Liver (tissue), 9 donors: Measurements from ENCODE around the gene EZH1. TPM values are rescaled to one million over a fixed set of nuclear protein-coding genes. Genes with fewer than 3 reads are reported as not detected.

Source experiments
- DNase-seq: peaks from one replicate; pipeline ENCODE4 v3.0.0-alpha.2; 2017; ENCODE audit warnings: low spot score
- H3K27ac ChIP-seq, 2 donors: one replicate each; pipeline ENCODE4 v1.7.0; 2013; ENCODE audit warnings: inconsistent platforms in 2 of 2, low read length in 2 of 2, control low read depth in 1 of 2, low read depth in 1 of 2, mild to moderate bottlenecking in 1 of 2
- H3K27me3 ChIP-seq, 4 donors: one replicate each; pipeline versions ENCODE4 v1.6.1 to v1.7.0; 2013; ENCODE audit warnings: low read length in 3 of 4, inconsistent platforms in 1 of 4, mild to moderate bottlenecking in 1 of 4, moderate library complexity in 1 of 4; ENCODE audit not compliant: control insufficient read depth in 4 of 4, insufficient read depth in 4 of 4
- H3K36me3 ChIP-seq, 4 donors: one replicate each; pipeline versions ENCODE4 v1.6.1 to v1.7.0; 2013; ENCODE audit warnings: low read length in 3 of 4, mild to moderate bottlenecking in 3 of 4, low read depth in 1 of 4, moderate library complexity in 1 of 4; ENCODE audit not compliant: control insufficient read depth in 4 of 4, insufficient read depth in 3 of 4
- H3K4me1 ChIP-seq, 4 donors: one replicate each; pipeline versions ENCODE4 v1.6.1 to v1.7.0; 2013; ENCODE audit warnings: low read length in 3 of 4, mild to moderate bottlenecking in 3 of 4, moderate library complexity in 1 of 4; ENCODE audit not compliant: control insufficient read depth in 4 of 4, insufficient read depth in 4 of 4
- H3K4me3 ChIP-seq, 3 donors: one replicate each; pipeline versions ENCODE4 v1.6.1 to v1.7.0; 2013; ENCODE audit warnings: low read length in 3 of 3, control low read depth in 1 of 3, low read depth in 1 of 3, mild to moderate bottlenecking in 1 of 3
- H3K9ac ChIP-seq, 2 donors: one replicate each; pipeline ENCODE4 v1.7.0; 2013; ENCODE audit warnings: low read length in 2 of 2, mild to moderate bottlenecking in 2 of 2, moderate library complexity in 2 of 2, control low read depth in 1 of 2, low read depth in 1 of 2
- H3K9me3 ChIP-seq, 4 donors: one replicate each; pipeline versions ENCODE4 v1.6.1 to v1.7.0; 2013; ENCODE audit warnings: low read length in 3 of 4; ENCODE audit not compliant: control insufficient read depth in 4 of 4
- ATF3 ChIP-seq: IDR thresholded peaks from 2 replicates; pipeline ENCODE4 v1.6.1; 2016; ENCODE audit warnings: antibody characterized with exemption
- EGR1 ChIP-seq, 2 donors: IDR thresholded peaks; 2 replicates each; pipeline ENCODE4 v1.6.1; 2016 to 2018; ENCODE audit warnings: antibody characterized with exemption in 2 of 2, low read depth in 2 of 2
- FOXA1 ChIP-seq: IDR thresholded peaks from 2 replicates; pipeline ENCODE4 v1.6.1; 2016; ENCODE audit warnings: antibody characterized with exemption
- FOXA2 ChIP-seq: IDR thresholded peaks from 2 replicates; pipeline ENCODE4 v1.6.1; 2016; ENCODE audit warnings: antibody characterized with exemption
- GABPA ChIP-seq, 2 donors: IDR thresholded peaks in 1 of 2; conservative IDR thresholded peaks in 1 of 2; 2 replicates each; pipeline ENCODE4 v1.6.1; 2016; ENCODE audit warnings: antibody characterized with exemption in 2 of 2, mild to moderate bottlenecking in 1 of 2, moderate library complexity in 1 of 2
- HNF4A ChIP-seq, 2 donors: conservative IDR thresholded peaks; 2 replicates each; pipeline ENCODE4 v1.6.1; 2016; ENCODE audit warnings: antibody characterized with exemption in 2 of 2, mild to moderate bottlenecking in 2 of 2
- HNF4G ChIP-seq: IDR thresholded peaks from 2 replicates; pipeline ENCODE4 v1.6.1; 2016; ENCODE audit warnings: antibody characterized with exemption
- JUND ChIP-seq, 2 donors: IDR thresholded peaks; 2 replicates each; pipeline ENCODE4 v1.6.1; 2016; ENCODE audit warnings: antibody characterized with exemption in 2 of 2
- MAX ChIP-seq: IDR thresholded peaks from 2 replicates; pipeline ENCODE4 v1.6.1; 2016; ENCODE audit warnings: antibody characterized with exemption
- NR2F2 ChIP-seq: IDR thresholded peaks from 2 replicates; pipeline ENCODE4 v1.6.1; 2016; ENCODE audit warnings: antibody characterized with exemption
- RAD21 ChIP-seq, 2 donors: IDR thresholded peaks; 2 replicates each; pipeline ENCODE4 v1.6.1; 2016; ENCODE audit warnings: antibody characterized with exemption in 2 of 2, mild to moderate bottlenecking in 2 of 2
- REST ChIP-seq: IDR thresholded peaks from 2 replicates; pipeline ENCODE4 v1.6.1; 2016; ENCODE audit warnings: antibody characterized with exemption, mild to moderate bottlenecking
- RXRA ChIP-seq, 2 donors: IDR thresholded peaks; 2 replicates each; pipeline ENCODE4 v1.6.1; 2017 to 2018; ENCODE audit warnings: antibody characterized with exemption in 2 of 2, mild to moderate bottlenecking in 1 of 2
- SP1 ChIP-seq: IDR thresholded peaks from 2 replicates; pipeline ENCODE4 v1.6.1; 2018; ENCODE audit warnings: antibody characterized with exemption, mild to moderate bottlenecking
- TAF1 ChIP-seq: conservative IDR thresholded peaks from 2 replicates; pipeline ENCODE4 v1.6.1; 2016; ENCODE audit warnings: antibody characterized with exemption, mild to moderate bottlenecking
- YY1 ChIP-seq: IDR thresholded peaks from 2 replicates; pipeline ENCODE4 v1.6.1; 2016; ENCODE audit warnings: antibody characterized with exemption, mild to moderate bottlenecking
- ZBTB33 ChIP-seq: IDR thresholded peaks from 2 replicates; pipeline ENCODE4 v1.6.1; 2016; ENCODE audit warnings: antibody characterized with exemption
- WGBS: extraction: QIAGEN DNeasy Blood & Tissue Kit; methylation state at CpG from one replicate; pipeline ENCODE4 v1.1.7; 2013; 5-methylcytosine and 5-hydroxymethylcytosine counted together
- polyA plus RNA-seq, 2 donors: library from polyadenylated mRNA; stranded (reverse) in 1 of 2; unstranded in 1 of 2; fragments of 200-250 nt in 1 of 2; fragments of >200 nt in 1 of 2; fragmentation: Nextera tagmentation in 1 of 2; extraction: Ambion mirVana in 1 of 2; gene quantifications; one replicate each; pipeline versions ENCODE4 v1.2.1 to v1.2.3, GENCODE V29; 2013 to 2015
- total RNA-seq, 2 donors: library from RNA; depleted of rRNA; stranded (reverse); fragments of >200 nt; gene quantifications; one replicate each; pipeline ENCODE4 v1.2.3, GENCODE V29; 2014
- donor health status: healthy.
- donor health status: healthy.
- donor health status: healthy.
- donor health status: healthy.
- donor health status: healthy.

Gene EZH1
- total and polyA plus RNA-seq, 4 donors = 4.3 to 18.3 (median 10.9) TPM

- H3K4me3 ChIP-seq = no peak overlapping the region
- peaks cover 9 to 24% (median 14%) of the 10 kb centered on the region in 4 donors for H3K36me3 ChIP-seq
- peaks cover 19 to 52% (median 24%) of the 10 kb centered on the region in 4 donors for H3K4me1 ChIP-seq
- 83% methylated on average over 50 of the region's 50 CpGs for WGBS
- H3K9ac ChIP-seq = no peak overlapping the region
- TF ChIP-seq RAD21 (IDR thresholded peaks at IDR 0.05) (no peak), SP1 (no peak), JUND (IDR thresholded peaks at IDR 0.05) (no peak), EGR1 (IDR thresholded peaks at IDR 0.05; ENCODE audit: low read depth in 2 of 2) (no peak), RXRA (IDR thresholded peaks at IDR 0.05) (no peak)
- no peaks in the 10 kb centered on the region for H3K27me3 ChIP-seq
- DNase-seq = peak; percentile 68
- no peaks in the 10 kb centered on the region for H3K9me3 ChIP-seq
- no peak overlapping the region for H3K27ac ChIP-seq
These were observed 73.8 kb downstream of the EZH1 start for GRCh38 chr17:42670789-42671657.

GRCh38 chr17:42669977-42670788, 74.7 kb downstream of the EZH1 start:
- TF ChIP-seq GABPA (IDR thresholded peaks at IDR 0.05 in 1 of 2, conservative IDR thresholded peaks at IDR 0.05 in 1 of 2) (no peak), EGR1 (IDR thresholded peaks at IDR 0.05; ENCODE audit: low read depth in 2 of 2) (no peak), JUND (IDR thresholded peaks at IDR 0.05) (no peak), ZBTB33 (no peak), FOXA1 (no peak), YY1 (no peak)
- Histone ChIP-seq H3K27me3 (no peaks in the 10 kb centered on the region), H3K9me3 (no peaks in the 10 kb centered on the region), H3K9ac (no peak overlapping the region), H3K27ac (no peak overlapping the region), H3K4me3 (no peak overlapping the region), H3K36me3 (peaks cover 9 to 24% (median 14%) of the 10 kb centered on the region in 4 donors), H3K4me1 (peaks cover 14 to 43% (median 21%) of the 10 kb centered on the region in 4 donors)
- no peak for DNase-seq
- 72% methylated on average over 87 of the region's 87 CpGs for WGBS

GRCh38 chr17:42669705-42669976, 75.2 kb downstream of the EZH1 start:
- Histone ChIP-seq H3K36me3 (peaks cover 9 to 24% (median 14%) of the 10 kb centered on the region in 4 donors), H3K27me3 (no peaks in the 10 kb centered on the region), H3K4me3 (no peak overlapping the region), H3K9ac (no peak overlapping the region), H3K27ac (no peak overlapping the region), H3K9me3 (no peaks in the 10 kb centered on the region), H3K4me1 (peaks cover 11 to 39% (median 18%) of the 10 kb centered on the region in 4 donors)
- no peak for DNase-seq
- TF ChIP-seq SP1 = no peak
- TF ChIP-seq TAF1 = no peak
- TF ChIP-seq MAX = no peak
- no peak for TF ChIP-seq HNF4G
- no peak for TF ChIP-seq GABPA (IDR thresholded peaks at IDR 0.05 in 1 of 2, conservative IDR thresholded peaks at IDR 0.05 in 1 of 2)
- TF ChIP-seq NR2F2 = no peak
- no peak for TF ChIP-seq RAD21 (IDR thresholded peaks at IDR 0.05)
- TF ChIP-seq REST = no peak
- TF ChIP-seq HNF4A (conservative IDR thresholded peaks at IDR 0.05) = no peak
- TF ChIP-seq ATF3 = no peak
- TF ChIP-seq FOXA2 = no peak
- TF ChIP-seq EGR1 (IDR thresholded peaks at IDR 0.05; ENCODE audit: low read depth in 2 of 2) = no peak
- no peak for TF ChIP-seq JUND (IDR thresholded peaks at IDR 0.05)
- no peak for TF ChIP-seq YY1
- no peak for TF ChIP-seq RXRA (IDR thresholded peaks at IDR 0.05)
- WGBS = 85% methylated on average over 12 of the region's 12 CpGs
